Left ventricle myocardium inferior (tissue), 1 donor: ENCODE data around the gene RBFOX1. TPM values are rescaled to one million over a fixed set of nuclear protein-coding genes. Genes with fewer than 3 reads are reported as not detected.

Experiments used
- DNase-seq: peaks from one replicate; pipeline ENCODE4 v3.0.0-alpha.2; 2020
- H3K27ac ChIP-seq: fragments of 200-600 bp; replicated peaks from 2 replicates; pipeline ENCODE4 v1.8.0; 2021
- H3K27me3 ChIP-seq: fragments of 200-600 bp; 2 replicates; pipeline ENCODE4 v1.8.0; 2021; ENCODE audit warnings: low read depth
- H3K36me3 ChIP-seq: fragments of 200-600 bp; 2 replicates; pipeline ENCODE4 v1.8.0; 2021
- H3K4me1 ChIP-seq: fragments of 200-600 bp; 2 replicates; pipeline ENCODE4 v1.8.0; 2021
- H3K4me3 ChIP-seq: fragments of 200-600 bp; 2 replicates; pipeline ENCODE4 v1.8.0; 2021; ENCODE audit warnings: mild to moderate bottlenecking, moderate library complexity
- H3K9me3 ChIP-seq: fragments of 200-600 bp; replicated peaks from 2 replicates; pipeline ENCODE4 v1.8.0; 2021
- intact Hi-C: fragments of 100-400 bp; cut with micrococcal nuclease; formaldehyde crosslinking; loops from one replicate; pipeline ENCODE4 v1.11.0; 2022
- total RNA-seq: library from RNA; stranded (reverse); fragmentation: NEBNext Ultra II Directional; extraction: Animal tissue kit (Norgen Biotek cat#: 25700); gene quantifications from one replicate; pipeline ENCODE4 v1.2.1, GENCODE V29; 2021
- TF ChIP-seq, protein P1 (sequence below): fragments of 200-600 bp; IDR thresholded peaks from 2 replicates; pipeline ENCODE4 v1.8.0; 2021; ENCODE audit warnings: antibody characterized with exemption, mild to moderate bottlenecking, borderline replicate concordance
- donor health status: DM: no; HTN: yes; CAD: no; lungs with severe emphysema.

The RBFOX1 gene
- total RNA-seq, 1 donor from 2014 or later, result 71.8 TPM

DNA sequence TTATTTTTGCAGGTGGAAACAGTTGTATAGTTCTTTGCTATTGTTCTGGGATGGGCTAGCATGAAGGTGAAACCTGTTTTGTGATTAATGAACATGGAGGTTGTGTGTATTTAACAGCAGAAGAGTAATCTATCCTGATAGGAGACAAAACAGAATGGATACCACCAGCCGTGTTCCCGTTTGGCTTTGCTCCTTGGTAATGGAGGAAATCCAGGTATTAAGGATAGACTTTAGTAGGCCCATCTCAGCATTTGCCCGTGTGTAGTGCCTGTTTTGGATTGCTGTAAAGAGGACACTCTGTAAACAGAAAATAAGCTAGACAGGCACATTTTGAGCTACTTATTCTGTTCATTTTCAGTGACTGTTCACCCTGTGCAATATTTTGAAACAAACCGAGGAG, 215.1 kb downstream of the RBFOX1 start:
- H3K9me3 ChIP-seq, result no peaks in the 10 kb centered on the region
- DNase-seq, result no peak
- H3K4me3 ChIP-seq, result no peak overlapping the region
- H3K36me3 ChIP-seq, result no peaks in the 10 kb centered on the region
- H3K27me3 ChIP-seq, result no peaks in the 10 kb centered on the region
- peaks cover 10% of the 10 kb centered on the region for H3K4me1 ChIP-seq
- TF ChIP-seq, protein P1, sequence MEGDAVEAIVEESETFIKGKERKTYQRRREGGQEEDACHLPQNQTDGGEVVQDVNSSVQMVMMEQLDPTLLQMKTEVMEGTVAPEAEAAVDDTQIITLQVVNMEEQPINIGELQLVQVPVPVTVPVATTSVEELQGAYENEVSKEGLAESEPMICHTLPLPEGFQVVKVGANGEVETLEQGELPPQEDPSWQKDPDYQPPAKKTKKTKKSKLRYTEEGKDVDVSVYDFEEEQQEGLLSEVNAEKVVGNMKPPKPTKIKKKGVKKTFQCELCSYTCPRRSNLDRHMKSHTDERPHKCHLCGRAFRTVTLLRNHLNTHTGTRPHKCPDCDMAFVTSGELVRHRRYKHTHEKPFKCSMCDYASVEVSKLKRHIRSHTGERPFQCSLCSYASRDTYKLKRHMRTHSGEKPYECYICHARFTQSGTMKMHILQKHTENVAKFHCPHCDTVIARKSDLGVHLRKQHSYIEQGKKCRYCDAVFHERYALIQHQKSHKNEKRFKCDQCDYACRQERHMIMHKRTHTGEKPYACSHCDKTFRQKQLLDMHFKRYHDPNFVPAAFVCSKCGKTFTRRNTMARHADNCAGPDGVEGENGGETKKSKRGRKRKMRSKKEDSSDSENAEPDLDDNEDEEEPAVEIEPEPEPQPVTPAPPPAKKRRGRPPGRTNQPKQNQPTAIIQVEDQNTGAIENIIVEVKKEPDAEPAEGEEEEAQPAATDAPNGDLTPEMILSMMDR, result no peak
- no peak overlapping the region for H3K27ac ChIP-seq
- intact Hi-C loops, result no loop called here

DNA sequence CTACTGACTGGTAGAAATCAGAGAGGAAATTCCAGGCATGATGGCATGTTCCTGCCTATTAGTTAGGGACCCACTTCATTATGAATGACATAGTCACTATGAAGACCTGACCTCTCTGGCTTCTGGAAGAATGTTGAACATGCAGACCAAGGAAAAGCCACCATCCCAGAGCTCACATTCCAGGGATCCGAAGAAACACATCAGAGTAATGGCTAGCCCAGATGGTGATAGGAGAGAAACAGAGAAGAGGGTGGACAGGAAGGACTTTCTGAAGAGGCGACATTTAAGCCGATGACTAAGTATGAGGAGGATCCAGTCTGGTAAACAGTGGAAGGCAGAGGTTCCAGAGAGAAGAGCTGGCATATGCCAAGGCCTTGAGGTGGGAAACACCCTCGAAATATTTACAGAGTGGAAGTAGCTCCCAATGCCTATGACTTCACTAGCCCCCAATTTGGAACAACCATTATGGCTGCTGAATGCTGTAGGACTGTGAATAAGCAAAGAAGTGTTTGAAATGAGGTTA, 216.2 kb downstream of the RBFOX1 start:
- no peaks in the 10 kb centered on the region for H3K27me3 ChIP-seq
- H3K27ac ChIP-seq, result no peak overlapping the region
- no peak for DNase-seq
- intact Hi-C loops, result no loop called here
- H3K4me1 ChIP-seq, result peaks cover 10% of the 10 kb centered on the region
- TF ChIP-seq, protein P1, result no peak
- H3K36me3 ChIP-seq, result no peaks in the 10 kb centered on the region
- no peak overlapping the region for H3K4me3 ChIP-seq
- no peaks in the 10 kb centered on the region for H3K9me3 ChIP-seq

DNA sequence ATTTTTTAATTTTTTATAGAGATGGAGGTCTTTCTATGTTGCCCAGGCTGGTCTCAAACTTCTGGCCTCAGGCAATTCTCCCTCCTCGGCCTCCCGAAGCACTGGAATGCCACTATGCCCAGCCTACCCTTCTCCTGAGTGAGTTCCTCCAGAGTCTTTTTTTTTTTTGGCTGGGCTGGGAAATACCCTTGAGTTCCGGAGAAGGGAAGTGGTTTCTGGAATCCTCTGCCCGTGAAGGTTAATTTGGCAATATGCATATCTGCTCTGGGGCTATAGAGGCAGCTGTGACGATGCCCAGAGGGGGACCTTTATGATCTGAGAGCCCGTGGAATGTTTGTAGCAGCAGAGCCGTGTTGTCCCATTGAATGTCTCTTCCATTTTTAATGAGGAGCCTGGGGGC, 217.5 kb downstream of the RBFOX1 start:
- H3K36me3 ChIP-seq, result no peaks in the 10 kb centered on the region
- no peak for DNase-seq
- H3K4me1 ChIP-seq, result peaks cover 10% of the 10 kb centered on the region
- no peak overlapping the region for H3K4me3 ChIP-seq
- no peaks in the 10 kb centered on the region for H3K9me3 ChIP-seq
- TF ChIP-seq, protein P1, result no peak
- H3K27ac ChIP-seq, result no peak overlapping the region
- intact Hi-C loops, result no loop called here
- H3K27me3 ChIP-seq, result no peaks in the 10 kb centered on the region

DNA sequence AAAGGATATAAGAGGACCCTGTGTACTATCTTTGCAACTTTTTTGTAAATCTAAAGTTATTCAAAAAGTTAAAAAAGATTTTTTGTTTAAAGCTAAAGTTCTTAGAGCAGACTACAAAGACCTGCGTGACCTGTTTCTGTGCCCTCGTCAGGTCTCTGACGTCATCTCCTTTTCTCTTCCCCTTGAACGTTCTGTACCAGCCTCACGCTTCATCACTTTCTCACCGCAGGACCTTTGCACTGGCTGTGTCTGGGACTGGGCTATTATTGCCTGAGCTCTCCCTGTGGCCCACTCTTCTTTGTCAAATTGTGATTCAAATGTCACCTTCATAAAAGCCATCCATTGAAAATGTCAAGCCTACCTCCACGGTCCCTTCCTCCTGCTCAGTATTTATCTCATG, 222.8 kb downstream of the RBFOX1 start:
- Histone ChIP-seq H3K9me3 (no peaks in the 10 kb centered on the region), H3K27ac (no peak overlapping the region), H3K4me1 (no peaks in the 10 kb centered on the region), H3K4me3 (no peak overlapping the region), H3K36me3 (no peaks in the 10 kb centered on the region), H3K27me3 (no peaks in the 10 kb centered on the region)
- TF ChIP-seq, protein P1, result no peak
- intact Hi-C loops, result no loop called here
- DNase-seq, result no peak

DNA sequence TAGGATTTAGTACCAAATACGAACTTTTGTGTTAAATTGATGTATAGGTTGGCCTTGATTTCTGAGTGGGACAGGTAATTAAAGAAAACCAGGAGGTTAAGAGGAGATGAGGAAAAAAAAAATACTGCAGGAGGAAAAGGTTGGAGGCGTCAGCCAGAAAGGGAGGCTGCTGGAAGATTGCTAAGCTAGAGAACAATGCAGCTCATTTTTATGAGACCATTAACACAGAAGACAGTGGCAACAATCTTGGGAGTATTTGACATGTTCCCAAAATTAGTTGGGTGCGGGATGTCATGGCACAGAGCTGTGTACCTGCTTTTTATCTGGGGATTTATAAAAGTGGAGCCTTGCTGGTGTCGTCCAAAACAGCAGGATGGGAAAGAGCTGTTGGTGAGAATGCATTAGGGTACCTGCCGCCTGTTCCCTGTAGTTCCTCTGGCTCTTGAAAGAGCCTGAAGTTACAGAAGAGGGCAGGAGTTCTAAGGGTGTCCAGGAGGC, 229.3 kb downstream of the RBFOX1 start:
- Histone ChIP-seq H3K27me3 (no peaks in the 10 kb centered on the region), H3K4me1 (peaks cover 9% of the 10 kb centered on the region)

More for the DNA sequence above, 229.3 kb downstream of the RBFOX1 start:
- no peaks in the 10 kb centered on the region for H3K36me3 ChIP-seq
- DNase-seq, result no peak
- intact Hi-C loops, result no loop called here
- TF ChIP-seq, protein P1, result no peak
- no peaks in the 10 kb centered on the region for H3K9me3 ChIP-seq
- H3K27ac ChIP-seq, result no peak overlapping the region
- no peak overlapping the region for H3K4me3 ChIP-seq
